ENCODE measurements around the gene TDRD7. TPM values are rescaled to one million over a fixed set of nuclear protein-coding genes. Genes with fewer than 3 reads are reported as not detected.

The TDRD7 gene
- total and polyA plus RNA-seq, 2 of the 13 experiments (the other 11 are each of a cell fraction or from before 2014, with no cell fraction given) = 9.8 to 15.5 TPM

DNA sequence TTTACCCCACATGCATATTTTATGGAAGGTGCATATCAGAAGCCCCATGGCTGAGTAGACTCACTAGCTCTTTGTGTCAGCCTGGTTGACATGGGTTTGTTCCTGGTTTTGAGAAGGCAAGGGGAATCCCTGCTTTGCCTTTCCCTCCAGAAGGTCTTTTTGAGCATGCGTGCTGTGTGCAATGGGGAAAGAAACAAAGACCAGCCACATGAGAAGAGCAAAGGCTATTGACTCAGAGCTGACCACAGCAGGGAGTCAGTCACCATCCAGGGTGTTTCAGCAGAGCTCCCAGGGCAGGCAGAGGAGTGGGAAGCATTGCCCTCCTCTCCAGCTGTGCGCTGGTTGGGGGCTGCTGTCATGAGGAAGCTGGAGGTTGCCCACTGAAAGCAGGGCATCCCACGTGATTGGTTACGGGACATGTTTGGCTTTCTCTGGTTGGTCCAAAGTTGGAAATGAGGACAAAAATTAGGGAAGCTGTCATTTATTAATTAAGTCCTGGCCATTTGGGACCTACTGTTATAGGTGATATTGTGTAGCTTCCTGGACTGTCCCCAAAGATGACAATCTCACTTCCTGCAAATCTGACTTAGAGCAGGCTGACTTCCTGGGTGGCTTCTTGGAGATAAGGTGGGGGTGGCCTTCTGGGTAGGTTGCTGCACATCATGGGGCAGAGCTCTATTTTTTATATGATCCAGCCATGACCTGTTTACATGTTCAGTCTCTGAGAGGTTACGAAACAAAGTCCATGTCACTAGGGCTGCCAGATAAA lies 48.9 kb upstream of the TDRD7 start:
- no peak overlapping the region for H3K27ac ChIP-seq (ENCODE audit: extremely low read length, insufficient read depth, low read length)
- FAIRE-seq (no peak), DNase-seq (ENCODE audit: low spot score) (no peak), ATAC-seq (peak; percentile 36; the same call in 1 of the 3 replicates)
- 91% methylated on average over 5 of the region's 5 CpGs for WGBS (ENCODE audit: low lambda C conversion rate)
- CTCF ChIA-PET (ENCODE audit: low intra/inter-chr PET ratio, low total read pairs) = no interaction called here
- H2AFZ ChIP-seq (ENCODE audit: low read length) = no peak overlapping the region
- no peak overlapping the region for H3K4me2 ChIP-seq (ENCODE audit: low read depth, low read length)
- POLR2A ChIA-PET = no interaction called here
- H3K9ac ChIP-seq (ENCODE audit: insufficient read depth, low read depth, low read length) = no peak overlapping the region
- peaks cover 49% of the 10 kb centered on the region for H3K4me1 ChIP-seq (ENCODE audit: insufficient read depth, low read length)
- no peaks in the 10 kb centered on the region for H3K9me3 ChIP-seq (ENCODE audit: low read length)
- no peaks in the 10 kb centered on the region for H3K27me3 ChIP-seq (ENCODE audit: control insufficient read depth in 1 of 2, insufficient read depth in 2 of 2, low read length in 2 of 2)
- no peaks in the 10 kb centered on the region for H3K79me2 ChIP-seq (ENCODE audit: insufficient read depth, low read length)
- in situ Hi-C loops (cut with HindIII; ENCODE audit: extremely low pct_ligation_motif_present, low pct_unique_long_range_greater_than_20kb) (no loop called here), intact Hi-C loops (cut with micrococcal nuclease; ENCODE audit: unreplicated experiment) (no loop called here)
- H4K20me1 ChIP-seq (ENCODE audit: insufficient read depth, low read length) = no peaks in the 10 kb centered on the region
- H3K4me3 ChIP-seq (replicated peaks in 1 of 3; ENCODE audit: insufficient read depth in 1 of 3, low read depth in 2 of 3, low read length in 3 of 3) = no peak overlapping the region
- H3K36me3 ChIP-seq (replicated peaks in 1 of 2; ENCODE audit: control insufficient read depth in 1 of 2, insufficient read depth in 2 of 2, low read length in 2 of 2) = no peaks in the 10 kb centered on the region
- no TSS peak for BruUV-seq (replicated peaks)
- no peak for TF ChIP-seq ZNF747 (CRISPR knock-in tag; IDR thresholded peaks at IDR 0.05; ENCODE audit: borderline replicate concordance)
- TF ChIP-seq, protein P1, sequence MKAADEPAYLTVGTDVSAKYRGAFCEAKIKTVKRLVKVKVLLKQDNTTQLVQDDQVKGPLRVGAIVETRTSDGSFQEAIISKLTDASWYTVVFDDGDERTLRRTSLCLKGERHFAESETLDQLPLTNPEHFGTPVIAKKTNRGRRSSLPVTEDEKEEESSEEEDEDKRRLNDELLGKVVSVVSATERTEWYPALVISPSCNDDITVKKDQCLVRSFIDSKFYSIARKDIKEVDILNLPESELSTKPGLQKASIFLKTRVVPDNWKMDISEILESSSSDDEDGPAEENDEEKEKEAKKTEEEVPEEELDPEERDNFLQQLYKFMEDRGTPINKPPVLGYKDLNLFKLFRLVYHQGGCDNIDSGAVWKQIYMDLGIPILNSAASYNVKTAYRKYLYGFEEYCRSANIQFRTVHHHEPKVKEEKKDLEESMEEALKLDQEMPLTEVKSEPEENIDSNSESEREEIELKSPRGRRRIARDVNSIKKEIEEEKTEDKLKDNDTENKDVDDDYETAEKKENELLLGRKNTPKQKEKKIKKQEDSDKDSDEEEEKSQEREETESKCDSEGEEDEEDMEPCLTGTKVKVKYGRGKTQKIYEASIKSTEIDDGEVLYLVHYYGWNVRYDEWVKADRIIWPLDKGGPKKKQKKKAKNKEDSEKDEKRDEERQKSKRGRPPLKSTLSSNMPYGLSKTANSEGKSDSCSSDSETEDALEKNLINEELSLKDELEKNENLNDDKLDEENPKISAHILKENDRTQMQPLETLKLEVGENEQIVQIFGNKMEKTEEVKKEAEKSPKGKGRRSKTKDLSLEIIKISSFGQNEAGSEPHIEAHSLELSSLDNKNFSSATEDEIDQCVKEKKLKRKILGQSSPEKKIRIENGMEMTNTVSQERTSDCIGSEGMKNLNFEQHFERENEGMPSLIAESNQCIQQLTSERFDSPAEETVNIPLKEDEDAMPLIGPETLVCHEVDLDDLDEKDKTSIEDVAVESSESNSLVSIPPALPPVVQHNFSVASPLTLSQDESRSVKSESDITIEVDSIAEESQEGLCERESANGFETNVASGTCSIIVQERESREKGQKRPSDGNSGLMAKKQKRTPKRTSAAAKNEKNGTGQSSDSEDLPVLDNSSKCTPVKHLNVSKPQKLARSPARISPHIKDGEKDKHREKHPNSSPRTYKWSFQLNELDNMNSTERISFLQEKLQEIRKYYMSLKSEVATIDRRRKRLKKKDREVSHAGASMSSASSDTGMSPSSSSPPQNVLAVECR (CRISPR knock-in tag; IDR thresholded peaks at IDR 0.05; ENCODE audit: borderline replicate concordance) = no peak
- no peak for TF ChIP-seq ZNF607 (CRISPR knock-in tag; IDR thresholded peaks at IDR 0.05; ENCODE audit: borderline replicate concordance)
- no peak for TF ChIP-seq ZNF567 (CRISPR knock-in tag; IDR thresholded peaks at IDR 0.05; ENCODE audit: borderline replicate concordance)
- no peak for TF ChIP-seq ZNF670 (CRISPR knock-in tag; IDR thresholded peaks at IDR 0.05; ENCODE audit: borderline replicate concordance)
- no peak for TF ChIP-seq ZC3H4 (CRISPR knock-in tag; IDR thresholded peaks at IDR 0.05; ENCODE audit: borderline replicate concordance)
- TF ChIP-seq THAP8 (CRISPR knock-in tag; IDR thresholded peaks at IDR 0.05; ENCODE audit: borderline replicate concordance) = no peak
- TF ChIP-seq, protein P2, sequence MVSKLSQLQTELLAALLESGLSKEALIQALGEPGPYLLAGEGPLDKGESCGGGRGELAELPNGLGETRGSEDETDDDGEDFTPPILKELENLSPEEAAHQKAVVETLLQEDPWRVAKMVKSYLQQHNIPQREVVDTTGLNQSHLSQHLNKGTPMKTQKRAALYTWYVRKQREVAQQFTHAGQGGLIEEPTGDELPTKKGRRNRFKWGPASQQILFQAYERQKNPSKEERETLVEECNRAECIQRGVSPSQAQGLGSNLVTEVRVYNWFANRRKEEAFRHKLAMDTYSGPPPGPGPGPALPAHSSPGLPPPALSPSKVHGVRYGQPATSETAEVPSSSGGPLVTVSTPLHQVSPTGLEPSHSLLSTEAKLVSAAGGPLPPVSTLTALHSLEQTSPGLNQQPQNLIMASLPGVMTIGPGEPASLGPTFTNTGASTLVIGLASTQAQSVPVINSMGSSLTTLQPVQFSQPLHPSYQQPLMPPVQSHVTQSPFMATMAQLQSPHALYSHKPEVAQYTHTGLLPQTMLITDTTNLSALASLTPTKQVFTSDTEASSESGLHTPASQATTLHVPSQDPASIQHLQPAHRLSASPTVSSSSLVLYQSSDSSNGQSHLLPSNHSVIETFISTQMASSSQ (IDR thresholded peaks at IDR 0.05; ENCODE audit: low read depth) = no peak
- TF ChIP-seq, protein P2 (CRISPR knock-in tag; IDR thresholded peaks at IDR 0.05; ENCODE audit: borderline replicate concordance) = no peak
- TF ChIP-seq PBX3 (CRISPR knock-in tag; IDR thresholded peaks at IDR 0.05; ENCODE audit: borderline replicate concordance) = no peak
- no peak for TF ChIP-seq ZNF572 (CRISPR knock-in tag; IDR thresholded peaks at IDR 0.05)
- no peak for TF ChIP-seq ZNF558 (CRISPR knock-in tag; IDR thresholded peaks at IDR 0.05; ENCODE audit: borderline replicate concordance)
- no peak for TF ChIP-seq PHF8 (CRISPR knock-in tag; IDR thresholded peaks at IDR 0.05)

Measured in HepG2 (cell line).